A549 (cell line): ENCODE results near the gene NOS3.

ENCODE experiments used
- HDAC2 ChIP-seq: fragments of 200-600 bp; sonication (generic); IDR thresholded peaks from 2 replicates; pipeline ENCODE4 v1.6.1; 2016
- JUN ChIP-seq, 2 experiments: fragments of >200 bp; sonication (Bioruptor Twin); formaldehyde crosslinking; IDR thresholded peaks; 2 replicates in 1 of 2; 3 replicates in 1 of 2; pipeline ENCODE4 v1.6.1; 2016 to 2017
- KDM1A ChIP-seq: fragments of 200-600 bp; sonication (generic); IDR thresholded peaks from 2 replicates; pipeline ENCODE4 v1.6.1; 2016; ENCODE audit warnings: low read depth, mild to moderate bottlenecking
- POLR2A ChIP-seq: IDR thresholded peaks from 2 replicates; pipeline ENCODE4 v1.6.1; 2012; ENCODE audit warnings: mild to moderate bottlenecking, low read length
- RCOR1 ChIP-seq: fragments of 150-350 bp; IDR thresholded peaks from 2 replicates; pipeline ENCODE4 v1.6.1; 2014; ENCODE audit warnings: antibody characterized with exemption, low read length, low read depth
- SREBF2 ChIP-seq: fragments of 450-650 bp; IDR thresholded peaks from 2 replicates; pipeline ENCODE4 v1.6.1; 2014; ENCODE audit warnings: mild to moderate bottlenecking, moderate library complexity
- TF ChIP-seq, protein P1 (sequence below): fragments of >200 bp; sonication (Bioruptor Twin); formaldehyde crosslinking; IDR thresholded peaks from 3 replicates; pipeline ENCODE4 v1.5.1; 2016
- TF ChIP-seq, protein P2 (sequence below): IDR thresholded peaks from 2 replicates; pipeline ENCODE4 v1.6.1; 2012

DNA sequence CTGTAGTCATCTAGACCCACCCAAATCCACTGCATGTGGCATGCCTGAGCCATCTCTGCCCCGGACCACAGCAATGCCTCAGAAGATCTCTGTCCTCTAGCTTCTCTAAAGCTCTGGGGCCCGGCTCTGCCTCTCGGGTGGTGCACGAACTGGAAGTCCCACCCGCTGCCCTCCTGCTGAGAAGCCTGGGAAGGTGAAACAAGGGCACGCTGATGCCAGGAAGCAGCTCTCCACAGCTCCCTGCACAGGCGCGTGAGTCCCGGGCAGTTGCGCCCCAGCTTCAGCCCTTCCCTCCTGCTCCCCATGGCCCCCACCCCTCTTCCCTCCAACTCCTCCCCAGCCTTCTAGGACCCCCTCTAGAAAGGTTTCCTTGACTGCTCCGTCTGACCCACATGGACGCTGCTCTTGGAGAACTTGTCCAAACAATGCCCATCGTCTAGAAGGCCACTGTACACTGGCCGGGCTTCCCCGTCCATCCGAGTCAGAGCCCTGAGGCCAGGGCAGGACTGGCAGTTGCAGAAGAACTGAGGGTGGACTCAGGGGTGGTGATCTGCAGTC, 25.5 kb upstream of the NOS3 start:
- TF ChIP-seq, protein P1, sequence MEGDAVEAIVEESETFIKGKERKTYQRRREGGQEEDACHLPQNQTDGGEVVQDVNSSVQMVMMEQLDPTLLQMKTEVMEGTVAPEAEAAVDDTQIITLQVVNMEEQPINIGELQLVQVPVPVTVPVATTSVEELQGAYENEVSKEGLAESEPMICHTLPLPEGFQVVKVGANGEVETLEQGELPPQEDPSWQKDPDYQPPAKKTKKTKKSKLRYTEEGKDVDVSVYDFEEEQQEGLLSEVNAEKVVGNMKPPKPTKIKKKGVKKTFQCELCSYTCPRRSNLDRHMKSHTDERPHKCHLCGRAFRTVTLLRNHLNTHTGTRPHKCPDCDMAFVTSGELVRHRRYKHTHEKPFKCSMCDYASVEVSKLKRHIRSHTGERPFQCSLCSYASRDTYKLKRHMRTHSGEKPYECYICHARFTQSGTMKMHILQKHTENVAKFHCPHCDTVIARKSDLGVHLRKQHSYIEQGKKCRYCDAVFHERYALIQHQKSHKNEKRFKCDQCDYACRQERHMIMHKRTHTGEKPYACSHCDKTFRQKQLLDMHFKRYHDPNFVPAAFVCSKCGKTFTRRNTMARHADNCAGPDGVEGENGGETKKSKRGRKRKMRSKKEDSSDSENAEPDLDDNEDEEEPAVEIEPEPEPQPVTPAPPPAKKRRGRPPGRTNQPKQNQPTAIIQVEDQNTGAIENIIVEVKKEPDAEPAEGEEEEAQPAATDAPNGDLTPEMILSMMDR, result no peak
- TF ChIP-seq SREBF2 (no peak), RCOR1 (no peak), JUN (IDR thresholded peaks at IDR 0.05) (no peak), KDM1A (no peak), POLR2A (no peak), HDAC2 (no peak)
- TF ChIP-seq, protein P2, sequence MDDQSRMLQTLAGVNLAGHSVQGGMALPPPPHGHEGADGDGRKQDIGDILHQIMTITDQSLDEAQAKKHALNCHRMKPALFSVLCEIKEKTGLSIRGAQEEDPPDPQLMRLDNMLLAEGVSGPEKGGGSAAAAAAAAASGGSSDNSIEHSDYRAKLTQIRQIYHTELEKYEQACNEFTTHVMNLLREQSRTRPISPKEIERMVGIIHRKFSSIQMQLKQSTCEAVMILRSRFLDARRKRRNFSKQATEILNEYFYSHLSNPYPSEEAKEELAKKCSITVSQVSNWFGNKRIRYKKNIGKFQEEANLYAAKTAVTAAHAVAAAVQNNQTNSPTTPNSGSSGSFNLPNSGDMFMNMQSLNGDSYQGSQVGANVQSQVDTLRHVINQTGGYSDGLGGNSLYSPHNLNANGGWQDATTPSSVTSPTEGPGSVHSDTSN, result no peak
